Measurements from ENCODE around the gene SLC25A21.

SLC25A21 gene

DNA sequence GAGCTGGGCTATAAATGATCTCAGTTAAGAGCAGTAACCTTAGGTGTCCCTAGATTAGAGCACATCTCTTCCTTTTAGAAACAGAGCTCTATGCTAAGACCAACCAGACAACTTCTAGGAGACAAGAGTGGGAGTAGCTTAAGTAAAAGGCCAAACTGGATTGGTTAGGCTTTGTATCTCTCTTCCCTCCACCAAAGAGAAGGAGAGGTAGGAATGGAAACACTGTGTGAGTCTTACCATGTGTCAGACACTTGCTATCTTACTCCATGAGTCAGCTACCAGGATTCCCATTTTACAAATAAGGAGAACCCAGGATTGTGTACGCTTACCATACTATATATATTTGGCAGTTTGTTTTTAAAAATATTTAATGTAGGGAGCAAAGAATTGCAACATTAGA is 387.9 kb downstream of the SLC25A21 start:
- WGBS (ENCODE audit: insufficient coverage) = no CpG with 5 or more reads among the region's 1 CpG
- Histone ChIP-seq H3K27ac (ENCODE audit: insufficient read depth in 1 of 2, low read depth in 1 of 2, low read length in 2 of 2, poor library complexity in 1 of 2, severe bottlenecking in 2 of 2) (no peak overlapping the region), H3K36me3 (ENCODE audit: control insufficient read depth in 4 of 4, insufficient read depth in 4 of 4, low read length in 3 of 4) (no peaks in the 10 kb centered on the region), H3K4me1 (ENCODE audit: control extremely low read depth in 1 of 4, control insufficient read depth in 4 of 4, insufficient read depth in 4 of 4, low read length in 3 of 4) (no peaks in the 10 kb centered on the region), H3K27me3 (replicated peaks in 2 of 5; ENCODE audit: control insufficient read depth in 4 of 5, insufficient read depth in 5 of 5, low read length in 4 of 5) (peaks cover 0 to 3% (median 0%) of the 10 kb centered on the region in 5 experiments), H3K4me3 (ENCODE audit: control insufficient read depth in 1 of 7, extremely low read depth in 1 of 7, insufficient read depth in 4 of 7, low read depth in 2 of 7, low read length in 6 of 7) (no peak overlapping the region), H3K9me3 (ENCODE audit: control extremely low read depth in 1 of 5, control insufficient read depth in 4 of 5, insufficient read depth in 2 of 5, low read depth in 1 of 5, low read length in 4 of 5) (peaks cover 0 to 7% (median 0%) of the 10 kb centered on the region in 5 experiments)
- ChIA-PET CTCF (no interaction called here), POLR2A (no interaction called here)
- DNase-seq = no peak

DNA sequence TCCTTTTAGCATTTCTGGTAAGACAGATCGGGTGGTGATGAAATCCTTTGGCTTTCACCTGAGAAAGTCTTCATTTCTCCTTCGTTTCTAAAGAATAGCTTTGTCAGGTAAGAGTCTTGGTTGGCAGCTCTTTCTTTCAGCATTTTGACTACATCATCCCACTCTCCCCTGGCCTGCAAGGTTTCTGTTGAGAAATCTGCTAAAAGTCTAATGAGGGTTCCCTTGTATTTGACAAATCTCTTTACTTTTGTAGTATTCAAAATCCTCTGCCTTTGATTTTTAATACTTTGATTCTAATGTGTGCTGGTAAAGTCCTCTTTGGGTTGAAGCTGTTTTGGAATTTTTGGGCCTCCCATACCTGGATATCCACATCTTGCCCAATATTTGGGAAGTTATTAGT is 390.5 kb downstream of the SLC25A21 start:
- no peaks in the 10 kb centered on the region for H3K36me3 ChIP-seq (ENCODE audit: control insufficient read depth in 4 of 4, insufficient read depth in 4 of 4, low read length in 3 of 4)
- WGBS (ENCODE audit: insufficient coverage) = 100% methylated on average over 1 of the region's 2 CpGs
- no peaks in the 10 kb centered on the region for H3K4me1 ChIP-seq (ENCODE audit: control extremely low read depth in 1 of 4, control insufficient read depth in 4 of 4, insufficient read depth in 4 of 4, low read length in 3 of 4)
- no peak overlapping the region for H3K27ac ChIP-seq (ENCODE audit: insufficient read depth in 1 of 2, low read depth in 1 of 2, low read length in 2 of 2, poor library complexity in 1 of 2, severe bottlenecking in 2 of 2)
- peaks cover 0 to 2% (median 0%) of the 10 kb centered on the region in 5 experiments for H3K27me3 ChIP-seq (replicated peaks in 2 of 5; ENCODE audit: control insufficient read depth in 4 of 5, insufficient read depth in 5 of 5, low read length in 4 of 5)
- ChIA-PET CTCF (no interaction called here), POLR2A (no interaction called here)
- no peak for DNase-seq
- H3K4me3 ChIP-seq (ENCODE audit: control insufficient read depth in 1 of 7, extremely low read depth in 1 of 7, insufficient read depth in 4 of 7, low read depth in 2 of 7, low read length in 6 of 7) = no peak overlapping the region
- H3K9me3 ChIP-seq (ENCODE audit: control extremely low read depth in 1 of 5, control insufficient read depth in 4 of 5, insufficient read depth in 2 of 5, low read depth in 1 of 5, low read length in 4 of 5) = peaks cover 0 to 7% (median 0%) of the 10 kb centered on the region in 5 experiments

DNA sequence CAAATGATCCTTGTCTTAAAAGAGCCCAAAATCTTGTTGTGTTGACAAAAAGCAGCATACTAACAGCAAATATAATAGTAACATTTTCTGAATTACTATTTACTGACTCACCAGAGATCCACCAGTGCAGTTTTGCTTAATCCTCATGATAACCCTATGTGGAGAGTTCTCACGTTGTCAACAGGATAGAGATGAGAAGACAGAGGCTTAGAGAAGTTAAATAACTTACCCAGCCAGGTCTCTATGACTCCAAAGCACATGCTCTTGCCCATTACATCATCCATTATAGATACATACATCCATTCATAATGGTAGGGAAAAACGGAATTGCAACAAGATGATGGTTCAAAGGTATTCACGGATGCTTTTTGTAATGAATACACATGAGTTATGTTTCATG is 398.8 kb downstream of the SLC25A21 start:
- Histone ChIP-seq H3K27me3 (replicated peaks in 2 of 5; ENCODE audit: control insufficient read depth in 4 of 5, insufficient read depth in 5 of 5, low read length in 4 of 5) (no peaks in the 10 kb centered on the region), H3K27ac (ENCODE audit: insufficient read depth in 1 of 2, low read depth in 1 of 2, low read length in 2 of 2, poor library complexity in 1 of 2, severe bottlenecking in 2 of 2) (no peak overlapping the region), H3K4me1 (ENCODE audit: control extremely low read depth in 1 of 4, control insufficient read depth in 4 of 4, insufficient read depth in 4 of 4, low read length in 3 of 4) (no peaks in the 10 kb centered on the region), H3K9me3 (ENCODE audit: control extremely low read depth in 1 of 5, control insufficient read depth in 4 of 5, insufficient read depth in 2 of 5, low read depth in 1 of 5, low read length in 4 of 5) (no peaks in the 10 kb centered on the region), H3K4me3 (ENCODE audit: control insufficient read depth in 1 of 7, extremely low read depth in 1 of 7, insufficient read depth in 4 of 7, low read depth in 2 of 7, low read length in 6 of 7) (no peak overlapping the region), H3K36me3 (ENCODE audit: control insufficient read depth in 4 of 4, insufficient read depth in 4 of 4, low read length in 3 of 4) (no peaks in the 10 kb centered on the region)
- DNase-seq = no peak
- CTCF ChIA-PET = no interaction called here
- POLR2A ChIA-PET = no interaction called here
- WGBS (ENCODE audit: insufficient coverage) = 100% methylated on average over 1 of the region's 3 CpGs

DNA sequence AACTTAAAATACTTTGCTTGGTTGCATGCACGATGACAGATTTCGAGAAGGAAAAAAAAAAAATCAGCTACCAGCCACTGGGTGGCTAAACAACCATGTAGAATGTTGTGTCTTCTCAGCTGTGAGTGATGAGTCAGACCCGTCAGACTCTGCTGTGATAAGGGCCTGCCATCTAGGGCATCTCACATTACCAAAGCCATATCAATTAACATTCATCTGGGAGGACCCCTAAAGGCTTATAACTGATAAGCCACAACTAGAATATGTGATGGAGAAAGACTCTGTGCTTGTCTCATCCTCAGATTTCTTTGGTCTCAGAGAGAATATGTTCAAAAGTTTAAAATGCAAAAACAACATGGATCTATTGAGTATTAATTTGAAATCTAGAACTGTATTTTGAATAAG is 399.3 kb downstream of the SLC25A21 start:
- Histone ChIP-seq H3K27me3 (replicated peaks in 2 of 5; ENCODE audit: control insufficient read depth in 4 of 5, insufficient read depth in 5 of 5, low read length in 4 of 5) (no peaks in the 10 kb centered on the region), H3K36me3 (ENCODE audit: control insufficient read depth in 4 of 4, insufficient read depth in 4 of 4, low read length in 3 of 4) (no peaks in the 10 kb centered on the region), H3K4me3 (ENCODE audit: control insufficient read depth in 1 of 7, extremely low read depth in 1 of 7, insufficient read depth in 4 of 7, low read depth in 2 of 7, low read length in 6 of 7) (no peak overlapping the region), H3K9me3 (ENCODE audit: control extremely low read depth in 1 of 5, control insufficient read depth in 4 of 5, insufficient read depth in 2 of 5, low read depth in 1 of 5, low read length in 4 of 5) (no peaks in the 10 kb centered on the region), H3K27ac (ENCODE audit: insufficient read depth in 1 of 2, low read depth in 1 of 2, low read length in 2 of 2, poor library complexity in 1 of 2, severe bottlenecking in 2 of 2) (no peak overlapping the region), H3K4me1 (ENCODE audit: control extremely low read depth in 1 of 4, control insufficient read depth in 4 of 4, insufficient read depth in 4 of 4, low read length in 3 of 4) (no peaks in the 10 kb centered on the region)
- DNase-seq = no peak
- ChIA-PET POLR2A (no interaction called here), CTCF (no interaction called here)
- WGBS (ENCODE audit: insufficient coverage) = 72% methylated on average over 2 of the region's 3 CpGs

DNA sequence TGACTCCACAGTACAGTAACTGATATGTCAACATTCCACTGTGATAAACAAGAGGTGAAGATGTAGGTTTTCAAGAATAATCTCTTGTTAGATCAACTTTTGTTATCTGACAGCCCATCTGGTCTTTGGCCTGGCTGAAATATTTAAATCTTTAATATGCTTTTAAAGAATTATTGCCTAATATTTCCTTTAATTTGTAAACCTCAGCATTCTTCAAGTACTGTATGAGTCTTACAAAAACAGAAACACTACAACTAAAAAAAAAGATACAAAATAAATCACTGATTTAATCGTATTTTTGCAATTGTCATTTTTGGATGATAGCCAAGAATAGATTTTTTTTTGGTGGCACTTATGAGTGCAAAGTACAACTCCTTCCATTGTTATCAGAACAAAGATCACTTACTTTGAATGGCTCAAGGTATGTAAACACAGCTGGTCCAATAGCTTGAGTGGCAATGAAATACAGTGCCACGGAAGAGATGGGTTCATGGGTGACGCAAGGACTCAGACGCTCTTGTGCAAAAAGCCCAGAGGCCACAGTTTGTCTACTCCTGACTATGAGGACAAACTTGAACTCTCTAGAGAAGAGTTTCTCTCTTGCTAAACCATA is 401.3 kb downstream of the SLC25A21 start:
- no peaks in the 10 kb centered on the region for H3K36me3 ChIP-seq (ENCODE audit: control insufficient read depth in 4 of 4, insufficient read depth in 4 of 4, low read length in 3 of 4)
- ChIA-PET POLR2A (no interaction called here), CTCF (no interaction called here)
- H3K27me3 ChIP-seq (replicated peaks in 2 of 5; ENCODE audit: control insufficient read depth in 4 of 5, insufficient read depth in 5 of 5, low read length in 4 of 5) = no peaks in the 10 kb centered on the region
- DNase-seq = no peak
- no peak overlapping the region for H3K27ac ChIP-seq (ENCODE audit: insufficient read depth in 1 of 2, low read depth in 1 of 2, low read length in 2 of 2, poor library complexity in 1 of 2, severe bottlenecking in 2 of 2)
- no peaks in the 10 kb centered on the region for H3K4me1 ChIP-seq (ENCODE audit: control extremely low read depth in 1 of 4, control insufficient read depth in 4 of 4, insufficient read depth in 4 of 4, low read length in 3 of 4)
- H3K4me3 ChIP-seq (ENCODE audit: control insufficient read depth in 1 of 7, extremely low read depth in 1 of 7, insufficient read depth in 4 of 7, low read depth in 2 of 7, low read length in 6 of 7) = no peak overlapping the region
- H3K9me3 ChIP-seq (ENCODE audit: control extremely low read depth in 1 of 5, control insufficient read depth in 4 of 5, insufficient read depth in 2 of 5, low read depth in 1 of 5, low read length in 4 of 5) = no peaks in the 10 kb centered on the region
- WGBS (ENCODE audit: insufficient coverage) = 93% methylated on average over 3 of the region's 4 CpGs

GRCh38 chr14:36768638-36769337 is 403.6 kb downstream of the SLC25A21 start:
- DNase-seq = no peak
- H3K4me1 ChIP-seq (ENCODE audit: control extremely low read depth in 1 of 4, control insufficient read depth in 4 of 4, insufficient read depth in 4 of 4, low read length in 3 of 4) = no peaks in the 10 kb centered on the region
- H3K36me3 ChIP-seq (ENCODE audit: control insufficient read depth in 4 of 4, insufficient read depth in 4 of 4, low read length in 3 of 4) = no peaks in the 10 kb centered on the region
- H3K4me3 ChIP-seq (ENCODE audit: control insufficient read depth in 1 of 7, extremely low read depth in 1 of 7, insufficient read depth in 4 of 7, low read depth in 2 of 7, low read length in 6 of 7) = no peak overlapping the region
- no peaks in the 10 kb centered on the region for H3K9me3 ChIP-seq (ENCODE audit: control extremely low read depth in 1 of 5, control insufficient read depth in 4 of 5, insufficient read depth in 2 of 5, low read depth in 1 of 5, low read length in 4 of 5)
- no peaks in the 10 kb centered on the region for H3K27me3 ChIP-seq (replicated peaks in 2 of 5; ENCODE audit: control insufficient read depth in 4 of 5, insufficient read depth in 5 of 5, low read length in 4 of 5)
- ChIA-PET CTCF (interaction anchor here (1.1 kb wide), 1 partner anchor 31 kb away, joined by 3 read pairs; no protein-coding TSS in a partner anchor), POLR2A (no interaction called here)
- no peak overlapping the region for H3K27ac ChIP-seq (ENCODE audit: insufficient read depth in 1 of 2, low read depth in 1 of 2, low read length in 2 of 2, poor library complexity in 1 of 2, severe bottlenecking in 2 of 2)
- WGBS (ENCODE audit: insufficient coverage) = 86% methylated on average over 2 of the region's 4 CpGs

- no peak overlapping the region for H3K27ac ChIP-seq (ENCODE audit: insufficient read depth in 1 of 2, low read depth in 1 of 2, low read length in 2 of 2, poor library complexity in 1 of 2, severe bottlenecking in 2 of 2)
- no peak overlapping the region for H3K4me3 ChIP-seq (ENCODE audit: control insufficient read depth in 1 of 7, extremely low read depth in 1 of 7, insufficient read depth in 4 of 7, low read depth in 2 of 7, low read length in 6 of 7)
- H3K27me3 ChIP-seq (replicated peaks in 2 of 5; ENCODE audit: control insufficient read depth in 4 of 5, insufficient read depth in 5 of 5, low read length in 4 of 5) = no peaks in the 10 kb centered on the region
- H3K36me3 ChIP-seq (ENCODE audit: control insufficient read depth in 4 of 4, insufficient read depth in 4 of 4, low read length in 3 of 4) = no peaks in the 10 kb centered on the region
- H3K4me1 ChIP-seq (ENCODE audit: control extremely low read depth in 1 of 4, control insufficient read depth in 4 of 4, insufficient read depth in 4 of 4, low read length in 3 of 4) = no peaks in the 10 kb centered on the region
- DNase-seq = no peak
- WGBS (ENCODE audit: insufficient coverage) = 96% methylated on average over 6 of the region's 7 CpGs
- POLR2A ChIA-PET = no interaction called here
- CTCF ChIA-PET = interaction anchor here (1.1 kb wide), 1 partner anchor 30 kb away, joined by 3 read pairs; no protein-coding TSS in a partner anchor
- H3K9me3 ChIP-seq (ENCODE audit: control extremely low read depth in 1 of 5, control insufficient read depth in 4 of 5, insufficient read depth in 2 of 5, low read depth in 1 of 5, low read length in 4 of 5) = no peaks in the 10 kb centered on the region
Observed at GRCh38 chr14:36767603-36768281, 404.7 kb downstream of the SLC25A21 start.

Data from common myeloid progenitor, CD34-positive (primary cell).